Measurements from ENCODE around the gene ANKRD10. TPM values are rescaled to one million over a fixed set of nuclear protein-coding genes. Genes with fewer than 3 reads are reported as not detected.

ANKRD10 gene
- total and polyA plus RNA-seq, 3 experiments from 2014 or later, result 65.4 to 76.1 (median 65.8) TPM

DNA sequence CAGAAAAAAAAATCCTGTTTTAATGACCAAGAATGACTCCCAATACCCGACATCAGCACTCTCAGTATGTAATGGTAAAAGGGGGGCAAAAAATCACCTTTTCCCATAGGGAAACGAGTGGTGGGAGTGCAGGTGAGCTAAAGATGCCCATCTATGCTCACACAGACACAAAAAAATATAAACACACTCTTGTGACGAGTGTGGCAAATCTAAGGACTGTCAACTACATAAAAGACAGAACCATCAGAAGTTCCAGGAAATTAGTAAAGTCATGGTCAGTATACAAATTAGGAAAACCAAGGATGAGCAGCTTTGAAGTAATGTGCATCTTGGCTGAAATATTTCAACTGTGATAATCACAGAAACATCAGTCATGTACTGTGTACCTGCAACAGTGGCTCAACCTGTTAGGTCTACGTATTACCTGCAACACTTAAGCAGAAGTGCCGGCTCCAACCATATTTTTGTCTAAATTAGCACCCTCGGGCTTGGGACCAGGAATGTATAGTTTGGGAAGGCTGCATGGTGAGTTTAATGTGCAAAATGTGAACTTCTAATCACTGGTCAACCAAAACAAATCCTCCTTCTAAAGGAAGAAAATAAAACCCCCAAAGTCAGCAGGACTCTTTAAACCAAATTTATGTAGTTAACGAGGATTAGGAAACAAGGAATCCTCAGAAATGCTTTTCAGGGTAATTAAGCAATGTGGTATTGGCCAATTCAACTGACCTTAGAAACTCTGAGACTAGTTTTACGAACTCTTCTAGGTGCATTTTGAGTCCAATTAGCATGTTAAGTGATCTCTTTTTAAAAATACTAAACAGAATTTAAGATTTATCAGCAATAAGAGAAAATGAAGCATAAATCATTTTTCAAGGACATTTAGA, 24.3 kb downstream of the ANKRD10 start:
- Histone ChIP-seq H3K4me3 (ENCODE audit: low read length) (no peak overlapping the region), H3K27me3 (ENCODE audit: insufficient read depth, low read length, poor library complexity, severe bottlenecking) (no peaks in the 10 kb centered on the region), H3K4me1 (ENCODE audit: insufficient read depth, low read length) (no peaks in the 10 kb centered on the region), H3K27ac (ENCODE audit: low read depth, low read length) (no peak overlapping the region), H3K36me3 (ENCODE audit: insufficient read depth, low read length) (peaks cover 12% of the 10 kb centered on the region), H3K9me3 (ENCODE audit: low read length) (no peaks in the 10 kb centered on the region)
- Mint-ChIP-seq H3K27ac (no peak overlapping the region), H3K4me1 (peaks cover 4 to 23% (median 8%) of the 10 kb centered on the region in 3 donors), H3K4me3 (no peak overlapping the region), H3K36me3 (peaks cover 8 to 32% (median 12%) of the 10 kb centered on the region in 3 donors), H3K27me3 (no peaks in the 10 kb centered on the region), H3K9me3 (no peaks in the 10 kb centered on the region)
- POLR2A ChIA-PET, result no interaction called here
- CTCF ChIA-PET, result no interaction called here
- DNase-seq, result no peak

- ChIA-PET POLR2A (no interaction called here), CTCF (no interaction called here)
- Mint-ChIP-seq H3K36me3 (peaks cover 8 to 21% (median 9%) of the 10 kb centered on the region in 3 donors), H3K27ac (peak overlapping the region in 1 of 8 donors; percentile 26), H3K27me3 (no peaks in the 10 kb centered on the region), H3K4me1 (peaks cover 0 to 18% (median 9%) of the 10 kb centered on the region in 3 donors), H3K4me3 (no peak overlapping the region), H3K9me3 (no peaks in the 10 kb centered on the region)
- Histone ChIP-seq H3K36me3 (ENCODE audit: insufficient read depth, low read length) (peaks cover 8% of the 10 kb centered on the region), H3K27ac (ENCODE audit: low read depth, low read length) (no peak overlapping the region), H3K9me3 (ENCODE audit: low read length) (no peaks in the 10 kb centered on the region), H3K4me1 (ENCODE audit: insufficient read depth, low read length) (no peaks in the 10 kb centered on the region), H3K27me3 (ENCODE audit: insufficient read depth, low read length, poor library complexity, severe bottlenecking) (no peaks in the 10 kb centered on the region), H3K4me3 (ENCODE audit: low read length) (no peak overlapping the region)
- no peak for DNase-seq
These were observed 26.5 kb downstream of the ANKRD10 start for GRCh38 chr13:110888390-110888789.

GRCh38 chr13:110887597-110888333, 27.1 kb downstream of the ANKRD10 start:
- CTCF ChIA-PET, result no interaction called here

DNA sequence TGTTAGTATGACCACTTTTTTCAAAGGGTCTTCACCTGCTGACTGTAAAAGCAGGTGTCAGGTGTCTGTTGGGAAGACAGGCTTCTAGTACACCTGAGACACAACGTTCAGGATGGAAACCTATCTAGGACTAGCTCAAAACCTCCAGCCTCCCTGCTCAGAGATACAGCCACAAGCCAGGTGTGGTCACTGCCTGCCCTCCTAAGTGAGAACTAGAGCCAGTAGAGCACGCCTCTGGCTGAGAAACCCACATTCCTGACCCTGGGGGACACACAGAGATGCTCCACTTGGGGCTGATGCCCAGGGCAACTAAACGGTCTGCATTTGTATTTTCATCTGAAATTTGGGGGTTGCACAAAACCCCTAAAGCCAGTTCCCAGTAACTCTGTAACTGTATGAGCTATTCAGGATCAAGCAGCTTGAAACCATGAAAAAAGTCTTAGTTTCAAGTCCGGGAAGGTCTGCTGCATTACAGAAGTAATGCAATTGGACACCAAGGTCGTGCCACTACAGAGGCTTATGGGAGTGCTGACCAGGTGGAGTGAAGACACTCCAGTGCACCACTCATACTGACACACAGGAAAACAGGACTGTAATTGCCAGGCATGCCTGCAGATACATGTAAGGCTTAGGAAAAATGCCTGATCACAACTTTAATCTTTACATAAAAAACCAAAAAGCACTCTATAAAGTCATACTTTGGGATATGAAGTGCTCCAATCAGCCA, 27.8 kb downstream of the ANKRD10 start:
- ChIA-PET POLR2A (no interaction called here), CTCF (no interaction called here)
- Histone ChIP-seq H3K4me3 (ENCODE audit: low read length) (no peak overlapping the region), H3K36me3 (ENCODE audit: insufficient read depth, low read length) (no peaks in the 10 kb centered on the region), H3K27me3 (ENCODE audit: insufficient read depth, low read length, poor library complexity, severe bottlenecking) (no peaks in the 10 kb centered on the region), H3K27ac (ENCODE audit: low read depth, low read length) (no peak overlapping the region), H3K4me1 (ENCODE audit: insufficient read depth, low read length) (no peaks in the 10 kb centered on the region), H3K9me3 (ENCODE audit: low read length) (no peaks in the 10 kb centered on the region)
- no peak for DNase-seq
- Mint-ChIP-seq H3K4me1 (peaks cover 0 to 9% (median 9%) of the 10 kb centered on the region in 3 donors), H3K36me3 (peaks cover 0 to 10% (median 0%) of the 10 kb centered on the region in 3 donors), H3K27ac (peak overlapping the region in 1 of 8 donors; percentile 26), H3K9me3 (no peaks in the 10 kb centered on the region), H3K27me3 (no peaks in the 10 kb centered on the region), H3K4me3 (no peak overlapping the region)

More at GRCh38 chr13:110887597-110888333, 27.1 kb downstream of the ANKRD10 start:
- peaks cover 2% of the 10 kb centered on the region for H3K36me3 ChIP-seq (ENCODE audit: insufficient read depth, low read length)
- H3K9me3 Mint-ChIP-seq, result no peaks in the 10 kb centered on the region
- no peaks in the 10 kb centered on the region for H3K27me3 ChIP-seq (ENCODE audit: insufficient read depth, low read length, poor library complexity, severe bottlenecking)
- POLR2A ChIA-PET, result no interaction called here
- H3K36me3 Mint-ChIP-seq, result peaks cover 4 to 15% (median 4%) of the 10 kb centered on the region in 3 donors
- H3K9me3 ChIP-seq (ENCODE audit: low read length), result no peaks in the 10 kb centered on the region
- peak overlapping the region in 2 of 8 donors; percentile 24 to 26 for H3K27ac Mint-ChIP-seq
- no peaks in the 10 kb centered on the region for H3K27me3 Mint-ChIP-seq
- H3K4me3 Mint-ChIP-seq, result no peak overlapping the region
- no peak overlapping the region for H3K27ac ChIP-seq (ENCODE audit: low read depth, low read length)
- H3K4me3 ChIP-seq (ENCODE audit: low read length), result no peak overlapping the region
- DNase-seq, result no peak
- peaks cover 0 to 13% (median 9%) of the 10 kb centered on the region in 3 donors for H3K4me1 Mint-ChIP-seq
- no peaks in the 10 kb centered on the region for H3K4me1 ChIP-seq (ENCODE audit: insufficient read depth, low read length)

- peaks cover 0 to 12% (median 0%) of the 10 kb centered on the region in 3 donors for H3K36me3 Mint-ChIP-seq
- no peaks in the 10 kb centered on the region for H3K36me3 ChIP-seq (ENCODE audit: insufficient read depth, low read length)
- H3K9me3 ChIP-seq (ENCODE audit: low read length), result no peaks in the 10 kb centered on the region
- CTCF ChIA-PET, result no interaction called here
- H3K27me3 ChIP-seq (ENCODE audit: insufficient read depth, low read length, poor library complexity, severe bottlenecking), result no peaks in the 10 kb centered on the region
- H3K4me1 ChIP-seq (ENCODE audit: insufficient read depth, low read length), result no peaks in the 10 kb centered on the region
- H3K27ac Mint-ChIP-seq, result peak overlapping the region in 2 of 8 donors; percentile 24 to 26
- no peak overlapping the region for H3K4me3 ChIP-seq (ENCODE audit: low read length)
- H3K27ac ChIP-seq (ENCODE audit: low read depth, low read length), result no peak overlapping the region
- H3K27me3 Mint-ChIP-seq, result no peaks in the 10 kb centered on the region
- DNase-seq, result no peak
- POLR2A ChIA-PET, result no interaction called here
- H3K9me3 Mint-ChIP-seq, result no peaks in the 10 kb centered on the region
- H3K4me1 Mint-ChIP-seq, result peaks cover 0 to 9% (median 9%) of the 10 kb centered on the region in 3 donors
- no peak overlapping the region for H3K4me3 Mint-ChIP-seq
These were observed 28.7 kb downstream of the ANKRD10 start for GRCh38 chr13:110885966-110886869.

DNA sequence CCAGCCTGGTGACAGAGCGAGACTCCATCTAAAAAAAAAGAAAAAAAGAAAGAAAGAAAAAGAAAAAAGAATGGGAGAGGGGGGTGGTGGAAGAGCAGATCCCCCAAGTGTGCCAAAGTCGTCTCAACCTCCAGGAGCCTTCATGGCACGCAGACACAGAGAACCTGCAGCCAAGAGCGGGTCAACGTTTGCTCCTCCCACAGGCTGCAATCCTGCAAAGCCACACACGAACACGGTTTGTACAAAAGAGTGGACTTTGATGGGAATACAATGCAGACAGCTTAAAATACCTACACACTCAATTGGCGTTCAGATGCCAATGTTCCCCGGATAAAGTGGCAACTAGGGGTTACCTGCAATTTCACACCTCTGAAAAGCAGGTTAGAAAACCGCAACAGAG, 29.4 kb downstream of the ANKRD10 start:
- no peaks in the 10 kb centered on the region for H3K27me3 ChIP-seq (ENCODE audit: insufficient read depth, low read length, poor library complexity, severe bottlenecking)
- ChIA-PET CTCF (no interaction called here), POLR2A (no interaction called here)
- Mint-ChIP-seq H3K4me1 (peaks cover 0 to 9% (median 9%) of the 10 kb centered on the region in 3 donors), H3K27ac (peak overlapping the region in 2 of 8 donors; percentile 16 to 26), H3K27me3 (no peaks in the 10 kb centered on the region), H3K4me3 (no peak overlapping the region), H3K9me3 (no peaks in the 10 kb centered on the region), H3K36me3 (peaks cover 0 to 14% (median 0%) of the 10 kb centered on the region in 3 donors)
- H3K4me3 ChIP-seq (ENCODE audit: low read length), result no peak overlapping the region
- no peaks in the 10 kb centered on the region for H3K4me1 ChIP-seq (ENCODE audit: insufficient read depth, low read length)
- H3K36me3 ChIP-seq (ENCODE audit: insufficient read depth, low read length), result no peaks in the 10 kb centered on the region
- no peak overlapping the region for H3K27ac ChIP-seq (ENCODE audit: low read depth, low read length)
- DNase-seq, result no peak
- no peaks in the 10 kb centered on the region for H3K9me3 ChIP-seq (ENCODE audit: low read length)

- no peak overlapping the region for H3K4me3 Mint-ChIP-seq
- H3K36me3 Mint-ChIP-seq, result peaks cover 0 to 19% (median 0%) of the 10 kb centered on the region in 3 donors
- DNase-seq, result no peak
- no peaks in the 10 kb centered on the region for H3K36me3 ChIP-seq (ENCODE audit: insufficient read depth, low read length)
- no peaks in the 10 kb centered on the region for H3K4me1 ChIP-seq (ENCODE audit: insufficient read depth, low read length)
- H3K4me1 Mint-ChIP-seq, result peaks cover 0 to 9% (median 9%) of the 10 kb centered on the region in 3 donors
- no peak overlapping the region for H3K27ac Mint-ChIP-seq
- no peak overlapping the region for H3K4me3 ChIP-seq (ENCODE audit: low read length)
- H3K27ac ChIP-seq (ENCODE audit: low read depth, low read length), result no peak overlapping the region
- no peaks in the 10 kb centered on the region for H3K27me3 ChIP-seq (ENCODE audit: insufficient read depth, low read length, poor library complexity, severe bottlenecking)
- CTCF ChIA-PET, result no interaction called here
- no peaks in the 10 kb centered on the region for H3K9me3 ChIP-seq (ENCODE audit: low read length)
- no peaks in the 10 kb centered on the region for H3K9me3 Mint-ChIP-seq
- H3K27me3 Mint-ChIP-seq, result no peaks in the 10 kb centered on the region
- POLR2A ChIA-PET, result no interaction called here
These were observed 30.4 kb downstream of the ANKRD10 start for GRCh38 chr13:110884517-110884916.
